HepG2 (cell line): ENCODE data around the gene FMNL1. TPM values are rescaled to one million over a fixed set of nuclear protein-coding genes. Genes with fewer than 3 reads are reported as not detected.

Experiments used
- AHR ChIP-seq: IDR thresholded peaks from 2 replicates; pipeline ENCODE4 v1.6.1; 2018; ENCODE audit warnings: missing genetic modification reagents, missing compliant biosample characterization
- ATM ChIP-seq: fragments of 450-650 bp; IDR thresholded peaks from 2 replicates; pipeline ENCODE4 v1.7.1; 2017; ENCODE audit warnings: mild to moderate bottlenecking, borderline replicate concordance
- CBX5 ChIP-seq: sonication (generic); formaldehyde crosslinking; IDR thresholded peaks from 2 replicates; pipeline ENCODE4 v1.4.0; 2020; ENCODE audit warnings: missing genetic modification reagents, borderline replicate concordance
- CENPT ChIP-seq: sonication (generic); formaldehyde crosslinking; IDR thresholded peaks from 2 replicates; pipeline ENCODE4 v1.8.0; 2022; ENCODE audit warnings: low read depth, mild to moderate bottlenecking, moderate library complexity, missing genetic modification reagents
- EED ChIP-seq: sonication (generic); formaldehyde crosslinking; IDR thresholded peaks from 2 replicates; pipeline ENCODE4 v1.5.0; 2020; ENCODE audit warnings: mild to moderate bottlenecking, missing genetic modification reagents
- ESRRA ChIP-seq: sonication (generic); formaldehyde crosslinking; IDR thresholded peaks from 2 replicates; pipeline ENCODE4 v1.5.1; 2020; ENCODE audit warnings: mild to moderate bottlenecking, low read depth, missing genetic modification reagents
- ETV5 ChIP-seq: IDR thresholded peaks from 2 replicates; pipeline ENCODE4 v1.6.1; 2018; ENCODE audit warnings: missing biosample characterization, missing genetic modification reagents, inconsistent platforms, borderline replicate concordance
- GABPA ChIP-seq, 2 experiments: IDR thresholded peaks; 2 replicates each; pipeline ENCODE4 v1.6.1; 2011 to 2016; ENCODE audit warnings: low read depth in 2 of 2, low read length in 1 of 2, missing biosample characterization in 1 of 2, missing genetic modification characterization in 1 of 2
- KDM5B ChIP-seq: sonication (generic); formaldehyde crosslinking; IDR thresholded peaks from 2 replicates; pipeline ENCODE4 v1.4.0; 2020; ENCODE audit warnings: missing genetic modification reagents, mild to moderate bottlenecking, borderline replicate concordance
- MIER3 ChIP-seq: IDR thresholded peaks from 2 replicates; pipeline ENCODE4 v1.6.1; 2016; ENCODE audit warnings: missing compliant biosample characterization, borderline replicate concordance
- MYC ChIP-seq: sonication (generic); formaldehyde crosslinking; IDR thresholded peaks from 2 replicates; pipeline ENCODE4 v1.9.0; 2021; ENCODE audit warnings: missing genetic modification reagents, borderline replicate concordance
- PAXIP1 ChIP-seq: sonication (generic); formaldehyde crosslinking; conservative IDR thresholded peaks from 2 replicates; pipeline ENCODE4 v1.4.0; 2020; ENCODE audit warnings: mild to moderate bottlenecking, missing genetic modification reagents, moderate library complexity
- RORA ChIP-seq: sonication (generic); formaldehyde crosslinking; IDR thresholded peaks from 2 replicates; pipeline ENCODE4 v1.5.0; 2020; ENCODE audit warnings: mild to moderate bottlenecking, missing genetic modification reagents, moderate library complexity
- SYNCRIP ChIP-seq: fragments of 200-400 bp; formaldehyde crosslinking; IDR thresholded peaks from 2 replicates; pipeline ENCODE4 v1.6.1; 2018; ENCODE audit warnings: mild to moderate bottlenecking, low read depth, low read length; ENCODE audit not compliant: insufficient read depth
- TAF1 ChIP-seq: sonication (generic); formaldehyde crosslinking; IDR thresholded peaks from 2 replicates; pipeline ENCODE4 v1.4.0; 2020; ENCODE audit warnings: missing genetic modification reagents
- ZBTB2 ChIP-seq: sonication (generic); formaldehyde crosslinking; IDR thresholded peaks from 2 replicates; pipeline ENCODE4 v1.8.0; 2022; ENCODE audit warnings: low read depth, missing genetic modification reagents
- ZNF883 ChIP-seq: sonication (generic); formaldehyde crosslinking; IDR thresholded peaks from 2 replicates; pipeline ENCODE4 v1.5.1; 2020; ENCODE audit warnings: mild to moderate bottlenecking, missing genetic modification reagents; ENCODE audit errors: not compliant biosample characterization
- polyA plus RNA-seq, 8 experiments: library from polyadenylated mRNA; depleted of rRNA in 3 of 8; stranded (reverse) in 7 of 8; unstranded in 1 of 8; fragments of >200 nt; fragmentation: Illumina TruSeq in 4 of 8; extraction: Trizol in 4 of 8; gene quantifications; 2 replicates each; pipeline versions ENCODE4 v1.2.1 to v1.2.3, GENCODE V29; 2011 to 2016; ENCODE audit warnings: low read depth in 4 of 8, missing spikeins in 1 of 8, mixed read lengths in 1 of 8; ENCODE audit not compliant: insufficient read depth in 1 of 8
- total RNA-seq, 5 experiments: library from RNA; depleted of rRNA; stranded (reverse); fragments of >200 nt; fragmentation: Illumina TruSeq; extraction: Trizol; gene quantifications; 2 replicates each; pipeline ENCODE4 v1.2.3, GENCODE V29; 2016; ENCODE audit warnings: low read depth in 1 of 5
- TF ChIP-seq, protein P1 (sequence below): sonication (generic); formaldehyde crosslinking; IDR thresholded peaks from 2 replicates; pipeline ENCODE4 v1.5.1; 2020; ENCODE audit warnings: mild to moderate bottlenecking, missing genetic modification reagents, moderate library complexity

Gene FMNL1
- total and polyA plus RNA-seq, 2 of the 13 experiments (the other 11 are each of a cell fraction or from before 2014, with no cell fraction given), result 0.53 to 0.70 TPM

- no peak for TF ChIP-seq GABPA (IDR thresholded peaks at IDR 0.05; ENCODE audit: low read depth, low read length)
- 0 out of 2 replicates have a peak, but pooled peaks have one; percentile 14 for TF ChIP-seq GABPA (CRISPR knock-in tag; IDR thresholded peaks at IDR 0.05; ENCODE audit: low read depth)
- no peak for TF ChIP-seq ZNF883 (CRISPR knock-in tag)
- 0 out of 2 replicates have a peak, but pooled peaks have one; percentile 57 for TF ChIP-seq ESRRA (CRISPR knock-in tag)
- TF ChIP-seq, protein P1, sequence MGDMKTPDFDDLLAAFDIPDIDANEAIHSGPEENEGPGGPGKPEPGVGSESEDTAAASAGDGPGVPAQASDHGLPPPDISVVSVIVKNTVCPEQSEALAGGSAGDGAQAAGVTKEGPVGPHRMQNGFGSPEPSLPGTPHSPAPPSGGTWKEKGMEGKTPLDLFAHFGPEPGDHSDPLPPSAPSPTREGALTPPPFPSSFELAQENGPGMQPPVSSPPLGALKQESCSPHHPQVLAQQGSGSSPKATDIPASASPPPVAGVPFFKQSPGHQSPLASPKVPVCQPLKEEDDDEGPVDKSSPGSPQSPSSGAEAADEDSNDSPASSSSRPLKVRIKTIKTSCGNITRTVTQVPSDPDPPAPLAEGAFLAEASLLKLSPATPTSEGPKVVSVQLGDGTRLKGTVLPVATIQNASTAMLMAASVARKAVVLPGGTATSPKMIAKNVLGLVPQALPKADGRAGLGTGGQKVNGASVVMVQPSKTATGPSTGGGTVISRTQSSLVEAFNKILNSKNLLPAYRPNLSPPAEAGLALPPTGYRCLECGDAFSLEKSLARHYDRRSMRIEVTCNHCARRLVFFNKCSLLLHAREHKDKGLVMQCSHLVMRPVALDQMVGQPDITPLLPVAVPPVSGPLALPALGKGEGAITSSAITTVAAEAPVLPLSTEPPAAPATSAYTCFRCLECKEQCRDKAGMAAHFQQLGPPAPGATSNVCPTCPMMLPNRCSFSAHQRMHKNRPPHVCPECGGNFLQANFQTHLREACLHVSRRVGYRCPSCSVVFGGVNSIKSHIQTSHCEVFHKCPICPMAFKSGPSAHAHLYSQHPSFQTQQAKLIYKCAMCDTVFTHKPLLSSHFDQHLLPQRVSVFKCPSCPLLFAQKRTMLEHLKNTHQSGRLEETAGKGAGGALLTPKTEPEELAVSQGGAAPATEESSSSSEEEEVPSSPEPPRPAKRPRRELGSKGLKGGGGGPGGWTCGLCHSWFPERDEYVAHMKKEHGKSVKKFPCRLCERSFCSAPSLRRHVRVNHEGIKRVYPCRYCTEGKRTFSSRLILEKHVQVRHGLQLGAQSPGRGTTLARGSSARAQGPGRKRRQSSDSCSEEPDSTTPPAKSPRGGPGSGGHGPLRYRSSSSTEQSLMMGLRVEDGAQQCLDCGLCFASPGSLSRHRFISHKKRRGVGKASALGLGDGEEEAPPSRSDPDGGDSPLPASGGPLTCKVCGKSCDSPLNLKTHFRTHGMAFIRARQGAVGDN, result peak; percentile 53
- peak; percentile 49; the same call in 1 of the 2 replicates for TF ChIP-seq MYC (CRISPR knock-in tag)
- no peak for TF ChIP-seq ATM
- TF ChIP-seq MIER3 (CRISPR knock-in tag), result no peak
- TF ChIP-seq ZBTB2, result peak; percentile 21; the same call in 1 of the 2 replicates
- 0 out of 2 replicates have a peak, but pooled peaks have one; percentile 33 for TF ChIP-seq PAXIP1 (CRISPR knock-in tag)
- no peak for TF ChIP-seq RORA (CRISPR knock-in tag)
- no peak for TF ChIP-seq EED (CRISPR knock-in tag)
- TF ChIP-seq SYNCRIP, result no peak
- peak; percentile 23; the same call in 1 of the 2 replicates for TF ChIP-seq AHR (CRISPR knock-in tag)
- TF ChIP-seq ETV5 (CRISPR knock-in tag), result peak; percentile 66; the same call in 1 of the 2 replicates
- 0 out of 2 replicates have a peak, but pooled peaks have one; percentile 12 for TF ChIP-seq TAF1 (CRISPR knock-in tag)
- TF ChIP-seq KDM5B, result peak; percentile 29; the same call in 1 of the 2 replicates
- no peak for TF ChIP-seq CENPT (CRISPR knock-in tag)
- TF ChIP-seq CBX5, result 0 out of 2 replicates have a peak, but pooled peaks have one; percentile 1
Observed at GRCh38 chr17:45244725-45245656, 23.3 kb downstream of the FMNL1 start (continued).
